HG03108 (cell line): ENCODE data around the gene ADNP.
"Not testable (repeated sequence)": the region's sequence is repeated elsewhere in the genome, so short reads cannot be mapped to it uniquely, and the experiment has no call there.

ENCODE experiments used
- ATAC-seq: cut with Tn5 transposase; IDR thresholded peaks from one replicate; pipeline ENCODE4 v1.9.1; 2021; ENCODE audit warnings: moderate library complexity; ENCODE audit not compliant: unreplicated experiment

ADNP gene

GRCh38 chr20:50903353-50904051 lies 27.7 kb downstream of the ADNP start:
- ATAC-seq, result no peak

DNA sequence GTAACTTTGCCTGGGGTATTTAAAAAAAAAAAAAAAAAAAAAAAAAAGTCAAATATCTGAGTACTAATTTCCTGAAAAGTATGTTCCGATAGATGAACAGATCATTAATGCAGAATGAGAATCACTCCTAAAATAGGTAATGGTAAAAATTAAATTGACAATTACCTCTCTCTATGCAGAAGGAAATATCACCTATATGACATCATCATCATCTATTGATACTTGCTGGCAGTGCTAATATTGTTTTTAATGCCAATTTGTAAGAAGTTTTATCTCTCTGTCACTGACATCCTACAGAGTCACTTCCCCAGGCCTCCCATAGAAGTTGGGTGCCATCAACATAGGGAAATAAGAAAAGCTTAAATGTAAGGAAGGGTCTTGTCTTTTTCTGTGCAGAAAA lies 29.9 kb downstream of the ADNP start:
- no peak for ATAC-seq

DNA sequence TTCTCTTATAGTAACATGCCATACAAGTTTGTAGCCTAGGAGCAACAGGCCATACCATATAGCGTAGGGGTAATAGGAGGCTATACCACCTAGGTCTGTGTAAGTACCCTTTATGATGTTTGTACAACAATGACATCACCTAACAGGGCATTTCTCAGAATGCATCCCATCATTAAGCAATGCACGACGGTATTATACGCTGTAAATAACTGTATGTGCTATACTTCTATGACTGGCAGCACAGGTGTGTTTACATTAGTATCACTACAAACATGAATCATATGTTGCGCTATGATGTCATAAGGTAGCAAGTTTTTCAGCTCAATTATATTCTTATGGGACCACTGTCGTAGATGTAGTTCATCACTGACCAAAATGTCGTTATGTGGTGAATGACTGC lies 31.0 kb downstream of the ADNP start:
- ATAC-seq, result no peak

DNA sequence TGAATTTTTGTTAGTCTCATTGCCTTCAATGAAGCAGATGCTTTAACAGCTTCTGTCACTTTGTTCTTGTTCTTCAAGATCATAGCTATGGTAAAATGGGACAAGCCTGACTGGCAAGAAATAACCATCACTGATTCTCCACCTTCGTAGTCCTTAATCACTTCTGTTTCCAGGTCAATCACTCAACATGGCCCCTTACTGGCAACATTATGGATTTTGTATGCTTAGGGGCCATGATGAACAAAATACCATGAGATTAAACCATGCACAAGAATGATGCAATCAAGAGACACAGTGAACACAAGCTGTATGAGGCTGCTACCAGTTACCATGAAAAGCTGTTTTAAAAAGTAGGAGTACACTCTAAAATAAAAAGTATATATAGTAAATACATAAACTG lies 32.8 kb downstream of the ADNP start:
- no peak for ATAC-seq

DNA sequence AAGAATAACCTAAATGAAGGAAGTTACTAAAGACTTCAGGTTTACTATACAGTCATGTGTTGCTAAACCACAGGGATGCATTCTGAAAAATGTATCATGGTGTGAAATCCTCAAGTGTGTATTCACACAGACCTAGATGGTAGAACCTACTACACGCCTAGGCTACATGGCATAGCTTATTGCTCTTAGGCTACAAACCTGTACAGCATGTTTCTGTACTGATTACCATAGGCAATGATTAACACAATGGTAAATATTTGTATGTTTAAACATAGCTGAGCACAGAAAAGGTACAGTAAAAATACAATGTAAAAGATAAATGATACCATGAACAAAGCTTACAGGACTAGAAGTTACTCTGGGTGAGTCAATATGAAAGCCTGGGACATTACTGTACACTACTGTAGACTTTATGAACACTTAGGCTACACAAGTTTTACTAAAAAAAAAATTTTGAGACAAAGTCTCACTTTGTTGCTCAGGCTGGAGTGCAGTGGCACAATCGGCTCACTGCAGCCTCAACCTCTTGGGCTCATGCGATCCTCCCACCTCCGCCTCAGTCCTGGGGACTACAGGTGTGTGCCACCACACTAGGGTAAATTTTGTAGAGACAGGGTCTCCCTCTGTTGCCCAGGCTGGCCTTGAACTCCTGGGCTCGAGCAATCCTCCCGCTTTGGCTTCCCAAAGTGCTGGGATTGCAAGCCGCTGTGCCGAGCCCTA lies 36.0 kb downstream of the ADNP start:
- ATAC-seq, result no peak

GRCh38 chr20:50893620-50894019 lies 37.6 kb downstream of the ADNP start:
- no peak for ATAC-seq

- ATAC-seq, result no peak
These were observed 38.8 kb downstream of the ADNP start for GRCh38 chr20:50892394-50892793.

- no peak for ATAC-seq
These were observed 40.1 kb downstream of the ADNP start for GRCh38 chr20:50891138-50891537.

GRCh38 chr20:50887576-50887975 lies 43.7 kb downstream of the ADNP start:
- ATAC-seq, result no peak

- ATAC-seq, result no peak
These were observed 45.0 kb downstream of the ADNP start for GRCh38 chr20:50886184-50886790.

- no peak for ATAC-seq
These were observed 45.5 kb downstream of the ADNP start for GRCh38 chr20:50885781-50886180.

- ATAC-seq, result no peak
These were observed 46.2 kb downstream of the ADNP start for GRCh38 chr20:50885068-50885467.

DNA sequence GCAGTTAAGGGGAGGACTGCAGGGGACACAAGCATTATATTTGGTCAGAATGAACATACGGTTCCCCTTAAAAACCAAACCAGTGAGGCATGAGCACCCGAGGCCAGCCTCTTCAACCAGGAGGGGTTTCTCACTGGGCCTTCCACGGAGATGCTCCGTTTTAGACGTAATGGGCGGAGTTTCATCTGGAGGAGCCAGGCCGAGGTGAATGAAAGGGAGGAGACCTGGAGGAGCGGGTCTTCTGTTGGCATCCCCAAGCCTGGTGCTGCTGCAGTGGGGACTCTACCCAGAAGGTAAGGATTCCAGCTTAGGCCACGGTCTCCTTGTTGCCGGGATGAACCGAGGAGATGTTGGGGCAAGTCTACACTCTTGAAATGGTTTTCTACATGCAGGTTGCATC lies 47.4 kb downstream of the ADNP start:
- no peak for ATAC-seq

GRCh38 chr20:50881759-50882424 lies 49.3 kb downstream of the ADNP start:
- ATAC-seq, result not testable (repeated sequence)

DNA sequence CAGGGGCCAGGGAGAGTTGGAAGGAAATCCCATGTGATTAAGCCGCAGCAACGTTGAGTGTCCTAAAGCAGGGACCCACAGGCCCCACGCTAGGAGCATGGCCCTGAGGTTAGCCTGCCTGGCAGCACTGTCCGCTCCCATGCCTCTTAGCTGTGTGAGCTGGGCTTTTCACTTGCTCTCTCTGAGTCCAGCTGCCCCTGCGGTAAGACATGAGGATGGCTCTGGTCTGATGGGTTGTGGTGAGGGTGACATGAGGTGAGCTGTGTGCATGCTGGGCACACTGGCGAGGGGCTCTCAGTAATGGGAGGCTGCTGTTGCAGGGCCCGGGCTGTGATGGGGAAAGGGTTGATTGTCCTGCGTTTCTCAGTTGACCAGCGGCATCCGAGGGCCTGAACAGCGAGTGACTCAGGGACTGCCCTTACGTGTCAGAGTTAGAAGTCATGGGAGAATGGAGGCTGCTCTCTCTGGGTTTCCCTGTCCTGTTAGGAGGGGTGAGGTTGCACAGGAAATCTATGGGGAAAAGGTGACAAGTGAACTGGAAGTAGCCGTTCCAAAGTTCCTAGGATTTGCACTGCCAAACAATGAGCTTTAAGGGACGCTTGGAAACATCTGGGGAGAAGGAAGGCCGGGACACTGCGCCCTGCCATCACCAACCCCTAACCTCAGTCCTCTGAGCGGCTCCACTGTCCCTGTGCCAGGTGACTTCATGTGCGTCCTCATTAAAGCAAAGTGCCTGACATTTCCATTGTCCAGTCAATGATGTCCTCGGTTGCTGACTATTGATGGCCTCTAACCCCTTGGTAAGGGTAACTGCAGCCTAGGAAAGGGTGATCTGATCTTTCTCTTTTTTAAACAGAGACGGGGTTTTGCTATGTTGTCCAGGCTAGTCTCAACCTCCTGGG lies 51.3 kb downstream of the ADNP start:
- ATAC-seq, result no peak

DNA sequence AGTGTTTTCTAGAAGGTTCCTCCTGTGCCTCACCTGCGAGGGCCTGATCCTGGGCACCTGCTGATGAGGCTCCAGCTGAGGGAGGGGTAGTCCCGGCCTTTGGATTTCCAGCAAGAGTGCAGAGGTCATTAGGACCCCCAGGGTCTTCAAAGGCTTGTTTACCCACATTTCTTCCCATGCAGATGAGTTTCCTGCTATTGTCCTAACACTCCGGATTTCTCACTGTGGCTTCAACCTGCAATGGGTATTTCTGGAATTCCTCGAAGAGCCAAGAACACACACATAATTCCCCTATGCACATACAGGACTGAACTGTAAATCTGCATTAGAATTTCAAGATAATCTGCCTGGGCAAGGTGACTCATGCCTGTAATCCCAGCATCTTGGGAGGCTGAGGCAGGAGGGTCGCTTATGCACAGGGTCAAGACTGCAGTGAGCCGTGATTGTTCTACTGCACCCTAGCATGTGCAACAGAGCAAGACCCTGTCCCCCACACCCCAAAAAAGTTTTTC lies 53.9 kb downstream of the ADNP start:
- no peak for ATAC-seq

DNA sequence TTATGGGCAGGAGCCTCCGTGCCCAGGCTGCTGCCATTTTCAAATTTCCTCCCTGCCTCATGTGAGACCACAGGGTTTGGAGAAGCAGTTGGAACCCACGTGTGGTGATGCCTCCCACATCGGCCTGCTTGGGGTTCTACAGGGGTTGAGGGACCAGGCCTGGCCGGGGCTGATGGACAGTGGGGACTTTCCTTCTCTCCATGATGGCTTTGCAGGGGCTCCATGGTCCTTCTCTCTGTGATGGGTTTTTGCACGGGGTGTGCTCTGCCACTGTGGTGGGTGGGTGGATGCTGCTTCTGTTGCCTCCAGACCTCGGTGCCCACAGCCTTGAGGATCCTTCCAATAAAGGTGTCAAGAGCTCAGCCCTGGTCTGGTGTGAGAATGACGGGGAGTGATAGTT lies 54.4 kb downstream of the ADNP start:
- no peak for ATAC-seq

DNA sequence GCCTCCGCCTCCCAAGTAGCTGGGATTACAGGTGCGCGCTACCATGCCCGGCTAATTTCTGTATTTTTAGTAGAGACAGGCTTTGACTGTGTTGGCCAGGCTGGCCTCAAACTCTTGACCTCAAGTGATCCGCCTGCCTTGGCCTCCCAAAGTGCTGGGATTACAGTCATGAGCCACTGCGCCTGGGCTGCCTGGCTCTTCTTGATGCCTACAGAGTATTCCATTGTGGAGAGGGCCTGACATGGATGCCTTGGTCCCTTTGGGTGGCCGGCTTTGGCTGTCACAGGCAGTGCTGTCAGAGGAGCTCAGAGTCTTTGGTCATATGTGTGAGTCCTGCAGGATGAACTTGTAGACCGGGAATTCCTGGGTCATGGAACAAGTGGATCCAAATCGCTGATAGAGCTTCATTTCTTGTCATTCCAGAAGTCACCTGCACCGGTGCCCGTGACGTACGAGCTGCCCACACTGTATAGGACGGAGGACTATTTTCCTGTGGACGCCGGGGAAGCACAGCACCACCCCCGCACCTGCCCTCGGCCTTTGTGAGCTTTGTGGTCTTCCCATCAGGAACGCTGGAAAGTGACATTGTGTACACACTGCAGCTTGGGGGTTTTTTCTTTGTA lies 55.1 kb downstream of the ADNP start:
- ATAC-seq, result no peak

DNA sequence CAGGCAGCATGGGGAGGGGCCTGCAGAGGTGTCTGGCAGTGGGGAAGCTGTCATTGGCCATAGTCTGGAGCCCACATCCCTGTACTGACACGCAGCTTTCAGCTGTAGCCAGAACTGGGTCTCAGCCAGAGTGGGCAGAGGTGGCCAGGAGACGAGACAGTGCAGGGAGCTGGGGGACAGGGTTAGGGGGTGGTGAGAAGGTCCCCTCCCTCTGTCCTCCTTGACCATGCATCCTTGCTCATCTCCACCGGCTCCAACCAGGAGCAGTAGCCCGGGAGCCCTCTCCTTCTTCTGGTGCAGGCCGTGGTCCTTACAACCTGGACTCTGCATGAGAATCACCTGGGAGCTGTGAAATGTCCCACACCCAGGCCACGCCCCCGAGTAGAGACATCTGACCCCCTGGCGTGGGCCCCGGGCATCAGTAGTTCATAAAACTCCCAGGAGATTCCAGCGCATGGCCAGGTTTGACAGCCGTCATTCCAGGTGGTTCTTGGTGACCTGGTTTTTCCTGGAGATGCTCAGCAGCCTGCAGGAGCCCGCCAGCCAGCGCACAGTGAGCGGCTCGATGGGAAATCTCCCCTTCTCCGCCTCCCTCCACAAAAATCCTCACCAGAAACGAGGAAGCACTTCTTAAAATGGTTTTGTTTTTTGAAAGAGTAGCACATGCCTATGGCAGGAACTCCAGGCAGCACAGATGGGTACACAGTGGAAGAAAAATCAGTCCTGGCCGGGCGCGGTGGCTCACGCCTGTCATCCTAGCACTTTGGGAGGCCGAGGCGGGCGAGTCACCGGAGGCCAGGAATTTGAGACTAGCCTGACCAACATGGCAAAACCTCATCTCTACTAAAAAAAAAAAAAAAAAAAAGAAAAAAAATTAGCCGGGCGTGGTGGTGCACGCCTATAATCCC lies 56.2 kb downstream of the ADNP start:
- ATAC-seq, result no peak
